HEK293T (cell line): Measurements from ENCODE around the gene MYO1H.

Experiments
- CTCF ChIA-PET: fragments of 350-600 bp; formaldehyde crosslinking; extraction: SDS; loops from one replicate; lab custom pipeline; 2021; ENCODE audit warnings: antibody characterized with exemption, inconsistent platforms; lab: Yijun Ruan, JAX
- POLR2A ChIA-PET: fragments of 350-600 bp; formaldehyde crosslinking; extraction: SDS; loops from one replicate; lab custom pipeline; 2020; ENCODE audit warnings: antibody characterized with exemption, inconsistent platforms; lab: Yijun Ruan, JAX
- DNase-seq: peaks from one replicate; pipeline ENCODE4 v3.0.0; 2012; ENCODE audit warnings: mixed read lengths; ENCODE audit errors: extremely low spot score
- ARNT ChIP-seq: fragments of 450-650 bp; IDR thresholded peaks from 2 replicates; pipeline ENCODE4 v1.6.1; 2017; ENCODE audit warnings: mild to moderate bottlenecking
- BHLHE40 ChIP-seq: fragments of 450-650 bp; IDR thresholded peaks from 2 replicates; pipeline ENCODE4 v1.6.1; 2016; ENCODE audit warnings: mild to moderate bottlenecking, moderate library complexity, borderline replicate concordance
- CTBP1 ChIP-seq: fragments of 450-650 bp; IDR thresholded peaks from 2 replicates; pipeline ENCODE4 v1.6.1; 2016; ENCODE audit warnings: borderline replicate concordance
- ELF4 ChIP-seq: fragments of 450-650 bp; IDR thresholded peaks from 2 replicates; pipeline ENCODE4 v1.6.1; 2017; ENCODE audit warnings: antibody characterized with exemption
- FOXA1 ChIP-seq: fragments of 450-650 bp; IDR thresholded peaks from 2 replicates; pipeline ENCODE4 v1.6.1; 2016; ENCODE audit warnings: mild to moderate bottlenecking
- FOXK2 ChIP-seq: fragments of 450-650 bp; IDR thresholded peaks from 2 replicates; pipeline ENCODE4 v1.6.1; 2016; ENCODE audit warnings: mild to moderate bottlenecking
- FOXM1 ChIP-seq: fragments of 450-650 bp; IDR thresholded peaks from 2 replicates; pipeline ENCODE4 v1.6.1; 2017; ENCODE audit warnings: mild to moderate bottlenecking, borderline replicate concordance
- HDGF ChIP-seq: fragments of 450-650 bp; IDR thresholded peaks from 2 replicates; pipeline ENCODE4 v1.6.1; 2017; ENCODE audit warnings: antibody characterized with exemption, borderline replicate concordance
- L3MBTL2 ChIP-seq: fragments of 450-650 bp; conservative IDR thresholded peaks from 2 replicates; pipeline ENCODE4 v1.6.1; 2016; ENCODE audit warnings: mild to moderate bottlenecking
- LEF1 ChIP-seq: fragments of 450-650 bp; IDR thresholded peaks from 2 replicates; pipeline ENCODE4 v1.6.1; 2017; ENCODE audit warnings: mild to moderate bottlenecking, borderline replicate concordance
- NFRKB ChIP-seq: fragments of 450-650 bp; IDR thresholded peaks from 2 replicates; pipeline ENCODE4 v1.6.1; 2016; ENCODE audit warnings: mild to moderate bottlenecking, moderate library complexity
- PKNOX1 ChIP-seq: fragments of 450-650 bp; IDR thresholded peaks from 2 replicates; pipeline ENCODE4 v1.6.1; 2016
- SP1 ChIP-seq: fragments of 450-650 bp; IDR thresholded peaks from 2 replicates; pipeline ENCODE4 v1.6.1; 2017
- SUZ12 ChIP-seq: fragments of 450-650 bp; IDR thresholded peaks from 2 replicates; pipeline ENCODE4 v1.6.1; 2016; ENCODE audit warnings: mild to moderate bottlenecking
- TARDBP ChIP-seq: fragments of 450-650 bp; IDR thresholded peaks from 2 replicates; pipeline ENCODE4 v1.6.1; 2016
- ZNF384 ChIP-seq: fragments of 450-650 bp; IDR thresholded peaks from 2 replicates; pipeline ENCODE4 v1.6.1; 2016

Gene MYO1H

GRCh38 chr12:109479761-109480160 lies 132.1 kb downstream of the MYO1H start:
- DNase-seq = no peak
- TF ChIP-seq ARNT = no peak
- ChIA-PET POLR2A (no interaction called here), CTCF (no interaction called here)

GRCh38 chr12:109480356-109480755 lies 132.7 kb downstream of the MYO1H start:
- DNase-seq = no peak
- POLR2A ChIA-PET = no interaction called here
- no peak for TF ChIP-seq CTBP1
- no peak for TF ChIP-seq FOXK2
- TF ChIP-seq SP1 = no peak
- TF ChIP-seq FOXA1 = no peak
- TF ChIP-seq NFRKB = no peak
- no peak for TF ChIP-seq L3MBTL2
- CTCF ChIA-PET = no interaction called here

GRCh38 chr12:109481863-109482262 lies 134.2 kb downstream of the MYO1H start:
- CTCF ChIA-PET = no interaction called here
- POLR2A ChIA-PET = no interaction called here
- no peak for DNase-seq
- TF ChIP-seq CTBP1 (no peak), L3MBTL2 (no peak), HDGF (no peak), FOXA1 (no peak), LEF1 (no peak), NFRKB (no peak), ZNF384 (no peak)

- CTCF ChIA-PET = no interaction called here
- POLR2A ChIA-PET = no interaction called here
- no peak for DNase-seq
- TF ChIP-seq SUZ12 (no peak), HDGF (no peak), ZNF384 (no peak), FOXK2 (no peak), LEF1 (no peak), BHLHE40 (no peak), L3MBTL2 (no peak), FOXM1 (no peak), SP1 (no peak), ELF4 (no peak), PKNOX1 (no peak), NFRKB (no peak), CTBP1 (no peak), ARNT (no peak), FOXA1 (no peak), TARDBP (no peak)
Observed at GRCh38 chr12:109482491-109482890, 134.8 kb downstream of the MYO1H start.

- no peak for TF ChIP-seq LEF1
- TF ChIP-seq CTBP1 = no peak
- no peak for TF ChIP-seq ZNF384
- no peak for TF ChIP-seq FOXA1
- no peak for TF ChIP-seq NFRKB
- TF ChIP-seq TARDBP = no peak
- no peak for DNase-seq
- ChIA-PET POLR2A (no interaction called here), CTCF (no interaction called here)
Observed at GRCh38 chr12:109482894-109483293, 135.2 kb downstream of the MYO1H start.

- CTCF ChIA-PET = no interaction called here
Observed at GRCh38 chr12:109483346-109483745, 135.6 kb downstream of the MYO1H start.

GRCh38 chr12:109485201-109485600 lies 137.5 kb downstream of the MYO1H start:
- DNase-seq = no peak
- POLR2A ChIA-PET = no interaction called here
- CTCF ChIA-PET = interaction anchor here (1.2 kb wide), 1 partner anchor 57 kb away, joined by 11 read pairs; no protein-coding TSS in a partner anchor
- TF ChIP-seq LEF1 (no peak), BHLHE40 (no peak), SUZ12 (no peak), ELF4 (no peak), HDGF (no peak), SP1 (no peak), NFRKB (no peak), L3MBTL2 (no peak)

More at GRCh38 chr12:109483346-109483745, 135.6 kb downstream of the MYO1H start:
- TF ChIP-seq BHLHE40 (no peak), ZNF384 (no peak), LEF1 (no peak), ELF4 (no peak), FOXK2 (no peak), FOXA1 (no peak), PKNOX1 (no peak), FOXM1 (no peak), SUZ12 (no peak), CTBP1 (no peak), TARDBP (no peak), HDGF (no peak)
- DNase-seq = no peak
- POLR2A ChIA-PET = no interaction called here
